ENCODE results near the gene TMEM191C. TPM values are rescaled to one million over a fixed set of nuclear protein-coding genes. Genes with fewer than 3 reads are reported as not detected.
"Not testable (repeated sequence)": the region's sequence is repeated elsewhere in the genome, so short reads cannot be mapped to it uniquely, and the experiment has no call there.

Gene TMEM191C
- total and polyA plus RNA-seq, 2 of the 8 experiments (the other 6 are each of a cell fraction or from before 2014, with no cell fraction given) = 0.74 to 2.6 TPM

DNA sequence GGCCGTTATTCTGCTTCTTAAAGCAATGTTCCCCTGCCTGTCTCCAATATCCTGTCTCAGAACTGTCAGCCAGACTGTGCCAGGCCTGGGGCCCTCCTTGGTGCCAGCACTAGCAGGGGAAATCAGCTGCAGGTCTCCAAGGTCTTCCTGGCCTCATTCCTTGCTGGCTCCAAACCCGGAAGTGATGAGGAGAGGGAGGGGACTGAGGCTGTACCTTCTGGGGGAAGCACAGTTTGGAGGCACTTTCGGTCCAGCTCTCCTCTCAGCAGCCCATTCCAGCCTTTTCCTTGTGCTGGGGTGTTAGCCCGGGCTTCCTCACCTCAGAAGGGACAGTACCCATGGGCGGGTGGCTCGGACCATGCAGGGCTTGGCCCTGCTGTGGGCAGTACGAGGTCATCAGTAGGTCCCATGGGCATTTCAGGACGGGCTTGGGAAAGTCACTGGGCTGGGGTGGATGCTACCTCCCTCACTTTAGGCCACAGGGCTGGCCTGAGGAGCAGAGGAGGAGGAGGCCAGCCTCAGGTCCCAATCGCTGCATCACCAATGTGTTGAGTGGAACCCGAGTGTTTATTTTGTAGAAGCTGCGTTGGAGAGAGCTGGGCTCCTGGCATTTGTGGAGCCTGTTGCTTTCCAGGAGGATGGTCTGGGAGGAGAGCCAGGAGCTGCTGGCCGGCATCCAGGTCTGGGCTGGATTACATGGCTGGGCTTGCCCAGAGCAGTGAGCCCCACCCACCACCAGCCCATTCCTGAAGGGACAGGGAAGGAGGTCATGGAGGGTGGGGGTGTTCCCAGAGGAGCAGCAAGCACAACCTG lies 31.0 kb upstream of the TMEM191C start:
- H2BK5ac ChIP-seq (ENCODE audit: low read depth, low read length); H3K36me3 ChIP-seq (ENCODE audit: control insufficient read depth in 2 of 4, insufficient read depth in 4 of 4, low read length in 3 of 4); H3K27ac ChIP-seq (ENCODE audit: low read depth, low read length); H3K4me1 ChIP-seq (replicated peaks in 1 of 4; ENCODE audit: control insufficient read depth in 3 of 4, insufficient read depth in 4 of 4, low read length in 3 of 4); H3K4ac ChIP-seq (replicated peaks; ENCODE audit: insufficient read length, low read depth, low read length); H3K79me2 ChIP-seq (ENCODE audit: control insufficient read depth in 1 of 2, insufficient read depth in 2 of 2, low read length in 2 of 2); H3K18ac ChIP-seq (ENCODE audit: extremely low read depth, low read length); FAIRE-seq; CTCF ChIA-PET (ENCODE audit: partially characterized antibody); H4K5ac ChIP-seq (ENCODE audit: insufficient read length, low read depth, low read length); H2AK5ac ChIP-seq (ENCODE audit: low read depth, low read length); H2BK12ac ChIP-seq (ENCODE audit: low read depth, low read length); H4K8ac ChIP-seq (ENCODE audit: extremely low read depth, insufficient read depth, low read length); H4K20me1 ChIP-seq (replicated peaks in 1 of 2; ENCODE audit: control insufficient read depth in 1 of 2, insufficient read depth in 2 of 2, low read length in 2 of 2); H3K9me3 ChIP-seq (ENCODE audit: insufficient read depth in 2 of 2, low read depth in 1 of 2, low read length in 1 of 2); H3K4me3 ChIP-seq (ENCODE audit: extremely low read depth in 1 of 4, insufficient read depth in 2 of 4, low read depth in 3 of 4, low read length in 4 of 4); H3K4me2 ChIP-seq (ENCODE audit: insufficient read depth in 1 of 2, low read depth in 2 of 2, low read length in 2 of 2); H2BK15ac ChIP-seq (ENCODE audit: low read length); H3K27me3 ChIP-seq (replicated peaks in 1 of 4; ENCODE audit: control insufficient read depth in 3 of 4, extremely low read depth in 1 of 4, insufficient read depth in 3 of 4, low read length in 3 of 4); H4K91ac ChIP-seq (replicated peaks; ENCODE audit: insufficient read length, low read length); H3K14ac ChIP-seq (ENCODE audit: insufficient read length); H2BK20ac ChIP-seq (ENCODE audit: low read length); H3K79me1 ChIP-seq (ENCODE audit: low read depth, low read length); H3K9ac ChIP-seq (replicated peaks in 1 of 4; ENCODE audit: extremely low read depth in 1 of 4, low read depth in 3 of 4, low read length in 3 of 4); H3K23ac ChIP-seq (ENCODE audit: insufficient read length); H2AFZ ChIP-seq (ENCODE audit: low read length); H2BK120ac ChIP-seq (replicated peaks; ENCODE audit: low read depth, low read length); POLR2A ChIA-PET (ENCODE audit: partially characterized antibody); H3K23me2 ChIP-seq (ENCODE audit: low read depth, low read length); H3K56ac ChIP-seq (replicated peaks; ENCODE audit: insufficient read length, low read depth, low read length): not testable (repeated sequence)
- WGBS, 2 experiments (ENCODE audit: extremely low coverage in 1 of 2, insufficient coverage in 1 of 2, insufficient read length in 1 of 2, insufficient replicate concordance in 2 of 2, low coverage in 1 of 2, low lambda C conversion rate in 2 of 2, missing lambda C conversion rate in 1 of 2) = 100% methylated on average over 1 of the region's 12 CpGs; no CpG with 5 or more reads in 1 of the 2 experiments
- DNase-seq (ENCODE audit: low read depth in 1 of 2, low spot score in 2 of 2) = peak in 1 of 2 experiments; percentile 26

GRCh38 chr22:21438013-21438412 lies 29.2 kb upstream of the TMEM191C start:
- H3K4me3 ChIP-seq (ENCODE audit: extremely low read depth in 1 of 4, insufficient read depth in 2 of 4, low read depth in 3 of 4, low read length in 4 of 4); H3K27ac ChIP-seq (ENCODE audit: low read depth, low read length); H3K9me3 ChIP-seq (ENCODE audit: insufficient read depth in 2 of 2, low read depth in 1 of 2, low read length in 1 of 2); H2BK20ac ChIP-seq (ENCODE audit: low read length); H3K56ac ChIP-seq (replicated peaks; ENCODE audit: insufficient read length, low read depth, low read length); H3K79me2 ChIP-seq (ENCODE audit: control insufficient read depth in 1 of 2, insufficient read depth in 2 of 2, low read length in 2 of 2); H2BK120ac ChIP-seq (replicated peaks; ENCODE audit: low read depth, low read length); H3K27me3 ChIP-seq (replicated peaks in 1 of 4; ENCODE audit: control insufficient read depth in 3 of 4, extremely low read depth in 1 of 4, insufficient read depth in 3 of 4, low read length in 3 of 4); H3K23me2 ChIP-seq (ENCODE audit: low read depth, low read length); H2AFZ ChIP-seq (ENCODE audit: low read length); H3K4me2 ChIP-seq (ENCODE audit: insufficient read depth in 1 of 2, low read depth in 2 of 2, low read length in 2 of 2); H3K36me3 ChIP-seq (ENCODE audit: control insufficient read depth in 2 of 4, insufficient read depth in 4 of 4, low read length in 3 of 4); POLR2A ChIA-PET (ENCODE audit: partially characterized antibody); H4K20me1 ChIP-seq (replicated peaks in 1 of 2; ENCODE audit: control insufficient read depth in 1 of 2, insufficient read depth in 2 of 2, low read length in 2 of 2); H3K4me1 ChIP-seq (replicated peaks in 1 of 4; ENCODE audit: control insufficient read depth in 3 of 4, insufficient read depth in 4 of 4, low read length in 3 of 4); H3K14ac ChIP-seq (ENCODE audit: insufficient read length); H3K9ac ChIP-seq (replicated peaks in 1 of 4; ENCODE audit: extremely low read depth in 1 of 4, low read depth in 3 of 4, low read length in 3 of 4); H4K91ac ChIP-seq (replicated peaks; ENCODE audit: insufficient read length, low read length); H2BK5ac ChIP-seq (ENCODE audit: low read depth, low read length); H3K18ac ChIP-seq (ENCODE audit: extremely low read depth, low read length); H3K23ac ChIP-seq (ENCODE audit: insufficient read length); H2AK5ac ChIP-seq (ENCODE audit: low read depth, low read length); H2BK12ac ChIP-seq (ENCODE audit: low read depth, low read length); H3K79me1 ChIP-seq (ENCODE audit: low read depth, low read length); H4K5ac ChIP-seq (ENCODE audit: insufficient read length, low read depth, low read length); CTCF ChIA-PET (ENCODE audit: partially characterized antibody); H2BK15ac ChIP-seq (ENCODE audit: low read length); FAIRE-seq; H3K4ac ChIP-seq (replicated peaks; ENCODE audit: insufficient read length, low read depth, low read length); H4K8ac ChIP-seq (ENCODE audit: extremely low read depth, insufficient read depth, low read length): not testable (repeated sequence)
- 88% methylated on average over 4 of the region's 6 CpGs; no CpG with 5 or more reads in 1 of the 2 experiments for WGBS, 2 experiments (ENCODE audit: extremely low coverage in 1 of 2, insufficient coverage in 1 of 2, insufficient read length in 1 of 2, insufficient replicate concordance in 2 of 2, low coverage in 1 of 2, low lambda C conversion rate in 2 of 2, missing lambda C conversion rate in 1 of 2)
- DNase-seq (ENCODE audit: low read depth in 1 of 2, low spot score in 2 of 2) = peak in 1 of 2 experiments; percentile 36
